HepG2 (cell line): Measurements from ENCODE around the gene VEGFA. TPM values are rescaled to one million over a fixed set of nuclear protein-coding genes. Genes with fewer than 3 reads are reported as not detected.
A peak's percentile ranks its signal among the peaks of the same experiment; 100 is the strongest.

Experiments
- ERF ChIP-seq: IDR thresholded peaks from 2 replicates; pipeline ENCODE4 v1.6.1; 2018; ENCODE audit warnings: missing biosample characterization, missing genetic modification reagents
- GLMP ChIP-seq: sonication (generic); formaldehyde crosslinking; IDR thresholded peaks from 2 replicates; pipeline ENCODE4 v1.9.0; 2021; ENCODE audit warnings: missing genetic modification reagents, mild to moderate bottlenecking, borderline replicate concordance
- MED13 ChIP-seq: sonication (generic); formaldehyde crosslinking; IDR thresholded peaks from 2 replicates; pipeline ENCODE4 v1.5.0; 2020; ENCODE audit warnings: missing genetic modification reagents
- PCBP1 ChIP-seq: fragments of 200-400 bp; formaldehyde crosslinking; IDR thresholded peaks from 2 replicates; pipeline ENCODE4 v1.6.1; 2017; ENCODE audit warnings: mild to moderate bottlenecking, low read depth, low read length, borderline replicate concordance
- PLRG1 ChIP-seq: fragments of 450-650 bp; conservative IDR thresholded peaks from 2 replicates; pipeline ENCODE4 v1.6.1; 2016
- POLR2AphosphoS2 ChIP-seq: IDR thresholded peaks from 2 replicates; pipeline ENCODE4 v1.6.1; 2011; ENCODE audit warnings: low read depth, low read length, improper control_type of control experiment
- REL ChIP-seq: sonication (generic); formaldehyde crosslinking; conservative IDR thresholded peaks from 2 replicates; pipeline ENCODE4 v1.8.0; 2022; ENCODE audit warnings: mild to moderate bottlenecking, missing genetic modification reagents, moderate library complexity
- THAP8 ChIP-seq: sonication (generic); formaldehyde crosslinking; IDR thresholded peaks from 2 replicates; pipeline ENCODE4 v1.5.1; 2020; ENCODE audit warnings: missing genetic modification reagents, mild to moderate bottlenecking, borderline replicate concordance
- TOE1 ChIP-seq: sonication (generic); formaldehyde crosslinking; IDR thresholded peaks from 2 replicates; pipeline ENCODE4 v1.4.0; 2020; ENCODE audit warnings: mild to moderate bottlenecking, missing genetic modification reagents
- ZBTB7A ChIP-seq: sonication (generic); formaldehyde crosslinking; IDR thresholded peaks from 2 replicates; pipeline ENCODE4 v1.8.0; 2022; ENCODE audit warnings: mild to moderate bottlenecking, missing genetic modification reagents
- ZC3H4 ChIP-seq: sonication (generic); formaldehyde crosslinking; IDR thresholded peaks from 2 replicates; pipeline ENCODE4 v1.4.0; 2020; ENCODE audit warnings: missing genetic modification reagents, borderline replicate concordance
- ZKSCAN8 ChIP-seq: IDR thresholded peaks from 2 replicates; pipeline ENCODE4 v1.6.1; 2016; ENCODE audit warnings: borderline replicate concordance, missing genetic modification reagents, missing compliant biosample characterization
- ZNF17 ChIP-seq: sonication (generic); formaldehyde crosslinking; IDR thresholded peaks from 2 replicates; pipeline ENCODE4 v1.5.0; 2020; ENCODE audit warnings: mild to moderate bottlenecking, missing genetic modification reagents
- ZNF256 ChIP-seq: sonication (generic); formaldehyde crosslinking; conservative IDR thresholded peaks from 2 replicates; pipeline ENCODE4 v1.4.0; 2020; ENCODE audit warnings: missing genetic modification reagents
- ZNF317 ChIP-seq: sonication (generic); formaldehyde crosslinking; IDR thresholded peaks from 2 replicates; pipeline ENCODE4 v1.5.0; 2020; ENCODE audit warnings: mild to moderate bottlenecking, missing genetic modification reagents
- ZNF558 ChIP-seq: sonication (generic); formaldehyde crosslinking; IDR thresholded peaks from 2 replicates; pipeline ENCODE4 v1.9.0; 2022; ENCODE audit warnings: mild to moderate bottlenecking, missing genetic modification reagents, borderline replicate concordance
- ZNF619 ChIP-seq: sonication (generic); formaldehyde crosslinking; IDR thresholded peaks from 2 replicates; pipeline ENCODE4 v1.4.0; 2020; ENCODE audit warnings: mild to moderate bottlenecking, missing genetic modification reagents
- ZNF687 ChIP-seq: sonication (generic); formaldehyde crosslinking; IDR thresholded peaks from 2 replicates; pipeline ENCODE4 v1.5.1; 2020; ENCODE audit warnings: mild to moderate bottlenecking, missing genetic modification reagents, moderate library complexity
- ZNF720 ChIP-seq: sonication (generic); formaldehyde crosslinking; IDR thresholded peaks from 2 replicates; pipeline ENCODE4 v1.4.0; 2020; ENCODE audit warnings: missing genetic modification reagents
- ZNF75D ChIP-seq: sonication (generic); formaldehyde crosslinking; IDR thresholded peaks from 2 replicates; pipeline ENCODE4 v1.8.1; 2023; ENCODE audit warnings: missing genetic modification reagents, mild to moderate bottlenecking, borderline replicate concordance
- ZSCAN9 ChIP-seq: IDR thresholded peaks from 2 replicates; pipeline ENCODE4 v1.6.1; 2016; ENCODE audit warnings: borderline replicate concordance
- polyA plus RNA-seq, 8 experiments: library from polyadenylated mRNA; depleted of rRNA in 3 of 8; stranded (reverse) in 7 of 8; unstranded in 1 of 8; fragments of >200 nt; fragmentation: Illumina TruSeq in 4 of 8; extraction: Trizol in 4 of 8; gene quantifications; 2 replicates each; pipeline versions ENCODE4 v1.2.1 to v1.2.3, GENCODE V29; 2011 to 2016; ENCODE audit warnings: low read depth in 4 of 8, missing spikeins in 1 of 8, mixed read lengths in 1 of 8; ENCODE audit not compliant: insufficient read depth in 1 of 8
- total RNA-seq, 5 experiments: library from RNA; depleted of rRNA; stranded (reverse); fragments of >200 nt; fragmentation: Illumina TruSeq; extraction: Trizol; gene quantifications; 2 replicates each; pipeline ENCODE4 v1.2.3, GENCODE V29; 2016; ENCODE audit warnings: low read depth in 1 of 5
- TF ChIP-seq, protein P1 (sequence below): sonication (generic); formaldehyde crosslinking; IDR thresholded peaks from 2 replicates; pipeline ENCODE4 v1.8.1; 2023; ENCODE audit warnings: mild to moderate bottlenecking, inconsistent platforms, moderate library complexity, missing genetic modification reagents, borderline replicate concordance
- TF ChIP-seq, protein P2 (sequence below): sonication (generic); formaldehyde crosslinking; conservative IDR thresholded peaks from 2 replicates; pipeline ENCODE4 v1.8.0; 2022; ENCODE audit warnings: missing genetic modification reagents

The VEGFA gene
- total and polyA plus RNA-seq, 2 of the 13 experiments (the other 11 are each of a cell fraction or from before 2014, with no cell fraction given), result 68.1 to 629 TPM

GRCh38 chr6:43772681-43773049 lies 2.7 kb downstream of the VEGFA start (continued):
- TF ChIP-seq, protein P1, sequence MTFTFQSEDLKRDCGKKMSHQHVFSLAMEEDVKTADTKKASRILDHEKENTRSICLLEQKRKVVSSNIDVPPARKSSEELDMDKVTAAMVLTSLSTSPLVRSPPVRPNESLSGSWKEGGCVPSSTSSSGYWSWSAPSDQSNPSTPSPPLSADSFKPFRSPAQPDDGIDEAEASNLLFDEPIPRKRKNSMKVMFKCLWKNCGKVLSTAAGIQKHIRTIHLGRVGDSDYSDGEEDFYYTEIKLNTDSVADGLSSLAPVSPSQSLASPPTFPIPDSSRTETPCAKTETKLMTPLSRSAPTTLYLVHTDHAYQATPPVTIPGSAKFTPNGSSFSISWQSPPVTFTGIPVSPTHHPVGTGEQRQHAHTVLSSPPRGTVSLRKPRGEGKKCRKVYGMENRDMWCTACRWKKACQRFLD (CRISPR knock-in tag), result no peak
- TF ChIP-seq THAP8, result no peak
- peak; percentile 65; the same call in 1 of the 2 replicates for TF ChIP-seq ZNF687 (CRISPR knock-in tag)
- TF ChIP-seq PCBP1, result no peak
- 0 out of 2 replicates have a peak, but pooled peaks have one; percentile 22 for TF ChIP-seq ZSCAN9 (CRISPR knock-in tag)
- no peak for TF ChIP-seq TOE1 (CRISPR knock-in tag)
- no peak for TF ChIP-seq ZKSCAN8 (CRISPR knock-in tag)
- no peak for TF ChIP-seq ZNF619
- peak; percentile 0; the same call in 1 of the 2 replicates for TF ChIP-seq ZC3H4 (CRISPR knock-in tag)
- TF ChIP-seq ZNF17 (CRISPR knock-in tag), result no peak
- TF ChIP-seq ZBTB7A (CRISPR knock-in tag), result peak; percentile 77; the same call in 1 of the 2 replicates
- TF ChIP-seq MED13 (CRISPR knock-in tag), result no peak
- no peak for TF ChIP-seq ZNF75D
- no peak for TF ChIP-seq GLMP (CRISPR knock-in tag)
- no peak for TF ChIP-seq ZNF720 (CRISPR knock-in tag)
- TF ChIP-seq REL, result 0 out of 2 replicates have a peak, but pooled peaks have one; percentile 66
- no peak for TF ChIP-seq ZNF317 (CRISPR knock-in tag)
- no peak for TF ChIP-seq ZNF256 (CRISPR knock-in tag)
- 0 out of 2 replicates have a peak, but pooled peaks have one; percentile 8 for TF ChIP-seq ERF
- TF ChIP-seq ZNF558, result no peak
- TF ChIP-seq POLR2AphosphoS2, result no peak
- no peak for TF ChIP-seq PLRG1
- TF ChIP-seq, protein P2, sequence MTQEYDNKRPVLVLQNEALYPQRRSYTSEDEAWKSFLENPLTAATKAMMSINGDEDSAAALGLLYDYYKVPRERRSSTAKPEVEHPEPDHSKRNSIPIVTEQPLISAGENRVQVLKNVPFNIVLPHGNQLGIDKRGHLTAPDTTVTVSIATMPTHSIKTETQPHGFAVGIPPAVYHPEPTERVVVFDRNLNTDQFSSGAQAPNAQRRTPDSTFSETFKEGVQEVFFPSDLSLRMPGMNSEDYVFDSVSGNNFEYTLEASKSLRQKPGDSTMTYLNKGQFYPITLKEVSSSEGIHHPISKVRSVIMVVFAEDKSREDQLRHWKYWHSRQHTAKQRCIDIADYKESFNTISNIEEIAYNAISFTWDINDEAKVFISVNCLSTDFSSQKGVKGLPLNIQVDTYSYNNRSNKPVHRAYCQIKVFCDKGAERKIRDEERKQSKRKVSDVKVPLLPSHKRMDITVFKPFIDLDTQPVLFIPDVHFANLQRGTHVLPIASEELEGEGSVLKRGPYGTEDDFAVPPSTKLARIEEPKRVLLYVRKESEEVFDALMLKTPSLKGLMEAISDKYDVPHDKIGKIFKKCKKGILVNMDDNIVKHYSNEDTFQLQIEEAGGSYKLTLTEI (CRISPR knock-in tag), result no peak
